Peyer's patch (tissue), 4 donors: Measurements from ENCODE around the gene OTOP3.

Experiments used
- CTCF ChIP-seq, 6 experiments: fragments of 450-650 bp in 4 of 6; fragments of 200-600 bp in 2 of 6; sonication (generic) in 1 of 6; IDR thresholded peaks; one replicate each; pipeline ENCODE4 v1.5.1; 2017 to 2019; ENCODE audit warnings: antibody characterized with exemption in 6 of 6, mild to moderate bottlenecking in 3 of 6, moderate library complexity in 1 of 6
- POLR2A ChIP-seq, 2 donors: fragments of 450-650 bp; IDR thresholded peaks; one replicate each; pipeline ENCODE4 v1.5.1; 2017; ENCODE audit warnings: antibody characterized with exemption in 2 of 2, mild to moderate bottlenecking in 2 of 2, moderate library complexity in 2 of 2

DNA sequence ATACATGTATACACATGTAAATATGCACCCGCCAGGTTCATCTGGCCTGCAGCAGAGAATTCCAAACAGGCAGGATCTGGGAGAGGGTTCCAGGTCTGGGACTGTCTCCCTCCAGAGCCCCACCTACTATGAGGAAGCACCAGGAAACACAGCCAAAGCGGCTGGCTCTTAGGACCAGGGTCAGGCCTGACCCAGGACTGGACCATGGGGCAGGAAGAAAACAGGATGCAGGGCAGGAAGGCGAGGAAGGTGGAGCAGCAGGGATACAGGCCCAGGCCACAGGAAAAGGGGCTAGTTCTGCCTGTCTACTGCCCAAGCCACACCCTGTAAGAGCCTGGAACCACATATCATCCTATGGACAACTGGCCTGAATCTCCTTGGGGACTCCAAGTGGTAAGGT is 34.7 kb downstream of the OTOP3 start:
- TF ChIP-seq CTCF (IDR thresholded peaks at IDR 0.05) = no peak
- TF ChIP-seq POLR2A (IDR thresholded peaks at IDR 0.05) = no peak
